HL-60 (cell line): ENCODE results near the gene BOK.

ENCODE experiments used
- CTCF ChIP-seq: IDR thresholded peaks from one replicate; pipeline ENCODE4 v1.5.1; 2011; ENCODE audit warnings: low read length, control low read depth, inconsistent platforms; ENCODE audit not compliant: insufficient read depth
- GABPA ChIP-seq: IDR thresholded peaks from 2 replicates; pipeline ENCODE4 v1.6.1; 2012; ENCODE audit warnings: low read depth
- POLR2AphosphoS5 ChIP-seq: IDR thresholded peaks from 2 replicates; pipeline ENCODE4 v1.6.1; 2012; ENCODE audit warnings: low read depth

GRCh38 chr2:241564596-241565410 is 6.3 kb downstream of the BOK start:
- TF ChIP-seq CTCF (no peak), POLR2AphosphoS5 (no peak), GABPA (no peak)
